GM23338 (cell line): ENCODE measurements around the gene USP30.

Experiments used
- CTCF ChIP-seq, 2 experiments: fragments of 200-600 bp in 1 of 2; sonication (generic) in 1 of 2; conservative IDR thresholded peaks; 2 replicates each; pipeline versions ENCODE4 v1.5.1 to v1.6.1; 2016 to 2017; ENCODE audit warnings: antibody characterized with exemption in 2 of 2, low read depth in 2 of 2, mild to moderate bottlenecking in 2 of 2, moderate library complexity in 1 of 2
- EZH2 ChIP-seq: fragments of 200-600 bp; sonication (generic); IDR thresholded peaks from one replicate; pipeline ENCODE4 v1.8.0; 2017; ENCODE audit warnings: antibody characterized with exemption, mild to moderate bottlenecking, low read depth; ENCODE audit not compliant: unreplicated experiment
- JUNB ChIP-seq: IDR thresholded peaks from one replicate; pipeline ENCODE4 v1.6.1; 2016; ENCODE audit warnings: antibody characterized with exemption; ENCODE audit not compliant: unreplicated experiment
- POLR2AphosphoS5 ChIP-seq: IDR thresholded peaks from 2 replicates; pipeline ENCODE4 v1.6.1; 2016; ENCODE audit warnings: antibody characterized with exemption, low read depth
- STAT1 ChIP-seq: IDR thresholded peaks from one replicate; pipeline ENCODE4 v1.6.1; 2016; ENCODE audit warnings: antibody characterized with exemption; ENCODE audit not compliant: unreplicated experiment

GRCh38 chr12:109098651-109099050 is 46.3 kb downstream of the USP30 start:
- no peak for TF ChIP-seq STAT1
- no peak for TF ChIP-seq CTCF (conservative IDR thresholded peaks at IDR 0.05; ENCODE audit: low read depth in 2 of 2)
- TF ChIP-seq EZH2 = no peak
- no peak for TF ChIP-seq JUNB
- TF ChIP-seq POLR2AphosphoS5 = no peak
